GM19351 (cell line): Measurements from ENCODE around the gene MORC2.
A peak's percentile ranks its signal among the peaks of the same experiment; 100 is the strongest.

Experiments used
- ATAC-seq: cut with Tn5 transposase; IDR thresholded peaks from one replicate; pipeline ENCODE4 v1.9.1; 2021; ENCODE audit warnings: mild to moderate bottlenecking, moderate library complexity; ENCODE audit not compliant: unreplicated experiment

The MORC2 gene

DNA sequence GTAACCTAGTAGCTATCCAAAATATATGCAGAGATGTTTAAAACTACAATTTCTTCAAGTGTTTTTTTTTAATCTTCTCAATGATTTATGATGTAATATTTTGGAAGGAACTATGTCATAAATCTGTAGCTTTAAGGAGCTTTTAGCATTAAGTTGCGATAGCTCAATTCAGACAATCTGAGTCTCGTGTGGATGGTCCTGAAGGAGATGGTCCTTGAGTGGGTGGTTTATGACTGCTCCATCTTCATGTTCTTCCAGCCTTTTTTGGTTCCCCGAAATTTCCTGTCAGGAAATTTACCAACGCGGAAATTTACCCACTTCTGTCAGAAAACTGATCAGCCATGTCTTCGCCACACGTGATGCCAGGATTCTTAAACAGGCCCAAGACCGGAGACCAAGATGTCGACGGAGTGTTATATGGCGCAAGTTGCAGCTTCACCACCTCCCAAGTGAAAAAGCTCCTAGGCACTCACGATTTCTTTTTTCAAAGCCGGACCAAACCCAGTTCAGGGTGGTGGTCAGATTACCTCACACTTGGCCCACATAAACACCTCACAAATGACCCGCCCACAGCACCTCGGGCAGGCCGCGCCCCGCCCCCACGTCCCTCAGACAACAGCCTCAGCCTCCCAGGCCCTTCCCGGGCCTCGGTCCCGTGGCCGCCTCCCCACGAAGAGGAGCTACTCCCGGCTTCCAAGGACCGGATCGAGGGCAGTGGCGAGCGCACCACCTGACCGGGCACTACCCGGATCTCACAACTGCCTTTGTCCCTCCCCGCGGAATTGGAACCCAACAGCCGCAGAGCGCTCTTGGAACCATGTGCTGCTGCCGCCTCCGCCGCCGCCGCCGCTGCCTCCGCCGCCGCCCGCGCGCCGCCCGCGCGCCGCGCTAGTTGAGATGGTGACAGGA, at the start of gene MORC2:
Gene MORC2 (minus strand): TSS at position 760 of the 909 bp plus-strand sequence. CDS start 885 bp downstream, outside the sequence.
- peak; percentile 27 for ATAC-seq

DNA sequence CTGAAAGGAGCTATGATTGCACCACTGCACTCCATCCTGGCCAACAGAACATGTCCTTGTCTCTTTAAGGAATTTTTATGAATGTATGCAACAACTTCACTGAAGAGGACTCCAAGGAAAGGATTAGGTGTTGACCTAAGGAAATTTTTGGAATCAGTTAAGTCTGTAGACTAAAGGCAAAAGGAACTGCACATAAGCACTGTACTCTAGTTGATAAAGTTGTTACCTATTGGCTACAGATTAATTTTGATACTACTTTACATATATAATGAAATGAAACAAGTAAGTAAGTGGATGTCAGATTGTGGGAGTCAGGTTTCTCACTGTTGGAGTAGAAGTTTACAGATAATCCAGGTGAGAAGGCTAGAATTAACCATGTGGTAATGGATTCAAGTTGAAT, 37.0 kb upstream of the MORC2 start:
- ATAC-seq = no peak

DNA sequence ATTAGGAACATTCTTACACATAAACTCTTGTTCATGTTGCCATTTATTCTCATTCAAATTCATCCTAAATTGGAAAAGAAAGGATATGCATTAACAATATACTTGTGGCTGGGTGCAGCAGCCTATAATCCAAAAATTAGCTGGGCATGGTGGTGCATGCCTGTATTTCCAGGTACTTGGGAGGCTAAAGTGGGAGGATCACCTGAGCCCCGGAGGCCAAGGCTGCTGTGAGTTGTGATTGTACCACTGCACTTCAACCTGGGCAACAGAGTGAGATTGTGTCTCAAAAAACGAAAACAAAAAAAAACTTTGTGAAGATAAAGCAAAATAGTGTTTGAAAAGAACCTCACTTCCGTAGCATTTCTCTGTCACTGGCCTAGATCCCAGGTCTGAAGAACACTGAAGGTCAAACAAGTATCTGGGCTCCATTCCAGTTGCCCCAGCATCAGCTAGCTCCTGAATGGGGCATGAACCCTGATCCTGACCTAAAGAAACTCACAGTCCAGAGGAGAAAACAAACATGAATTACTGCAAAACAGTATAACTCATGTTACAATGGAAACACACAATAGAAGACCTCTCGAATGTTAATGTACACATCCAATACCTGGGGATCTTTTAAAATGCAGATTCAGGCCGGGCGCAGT, 32.7 kb upstream of the MORC2 start:
- ATAC-seq = no peak

- ATAC-seq = no peak
Observed at GRCh38 chr22:30998329-30998728, 29.8 kb upstream of the MORC2 start.

DNA sequence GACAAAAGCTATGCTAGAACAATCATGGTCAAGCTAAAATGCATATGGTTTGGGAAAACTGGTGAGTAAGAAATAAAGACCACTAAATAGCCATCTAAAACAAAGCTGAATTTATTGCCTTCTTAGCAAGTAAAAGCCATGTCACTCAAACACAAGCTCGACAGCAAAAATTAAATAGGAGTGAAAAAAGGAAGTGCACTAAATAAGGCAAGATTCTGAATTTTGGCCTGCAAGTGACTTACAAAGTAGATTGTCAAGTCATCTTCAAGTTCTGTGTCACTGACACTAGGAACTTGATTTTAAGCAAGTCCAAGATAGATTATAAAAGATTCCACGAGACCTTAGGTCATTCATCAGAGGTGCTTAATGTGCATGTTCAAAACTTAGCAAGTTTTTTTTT, 27.9 kb upstream of the MORC2 start:
- no peak for ATAC-seq

- no peak for ATAC-seq
Observed at GRCh38 chr22:30994960-30995359, 26.4 kb upstream of the MORC2 start.

DNA sequence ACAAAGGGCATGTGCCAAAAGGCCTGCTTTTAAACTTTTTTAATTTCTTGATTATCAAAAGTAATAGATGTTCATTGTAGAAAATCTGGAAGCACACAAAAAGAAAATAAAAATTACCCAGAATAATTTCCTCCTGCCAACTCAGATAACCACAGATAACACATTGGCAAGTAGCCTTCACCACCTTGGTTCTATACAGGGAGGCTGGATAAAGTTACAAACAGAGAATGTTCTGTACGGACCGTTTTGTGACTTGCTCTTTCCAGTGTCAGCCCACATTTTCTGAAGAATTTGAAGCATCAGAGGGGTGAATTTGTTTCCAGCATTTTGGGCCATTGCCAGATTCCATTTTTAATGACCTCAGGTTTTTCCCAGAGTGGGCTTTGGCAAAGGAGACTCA, 24.0 kb upstream of the MORC2 start:
- ATAC-seq = no peak

DNA sequence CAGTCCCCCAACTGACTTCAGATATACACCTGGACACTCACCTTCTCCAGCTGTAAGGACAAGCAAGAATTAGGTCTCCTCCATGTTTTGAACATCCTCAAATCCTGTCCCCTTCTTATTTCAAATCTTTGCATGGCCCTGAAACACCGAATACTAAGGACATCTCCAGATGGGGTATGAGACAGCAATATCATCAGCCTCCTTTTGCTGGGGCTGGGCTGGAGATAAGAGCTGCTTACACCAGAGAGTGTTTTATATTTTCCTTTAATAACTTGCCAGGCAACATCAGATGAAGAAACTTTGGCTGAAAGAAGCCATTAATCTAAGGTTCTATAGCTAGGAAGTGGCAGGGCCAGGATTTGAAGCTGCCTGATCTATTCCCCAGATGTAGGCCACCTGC, 22.1 kb upstream of the MORC2 start:
- no peak for ATAC-seq

GRCh38 chr22:30989474-30989873, 20.9 kb upstream of the MORC2 start:
- ATAC-seq = no peak

GRCh38 chr22:30985561-30986208, 17.1 kb upstream of the MORC2 start:
- ATAC-seq = no peak

GRCh38 chr22:30984317-30984716, 15.7 kb upstream of the MORC2 start:
- ATAC-seq = no peak

DNA sequence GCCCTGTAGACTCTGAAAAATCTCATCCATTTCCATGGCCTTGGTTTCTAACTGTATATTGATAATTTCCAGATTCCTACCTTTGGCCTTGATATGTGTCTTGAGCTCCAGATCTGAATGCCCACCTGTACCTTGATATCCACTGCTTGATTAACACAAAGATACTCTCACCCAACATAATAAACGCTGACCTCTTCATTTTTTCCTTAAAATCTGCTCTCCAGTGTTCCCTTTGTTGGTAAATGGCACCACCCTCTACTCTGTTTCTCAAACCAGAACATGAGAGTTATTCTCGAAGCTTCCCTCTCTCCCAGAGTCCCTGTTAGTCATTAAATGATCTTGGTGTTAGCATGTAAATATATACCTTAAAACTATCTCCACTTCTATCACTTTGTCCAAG, 13.9 kb upstream of the MORC2 start:
- ATAC-seq = no peak

GRCh38 chr22:30979932-30980331, 11.4 kb upstream of the MORC2 start:
- no peak for ATAC-seq

- ATAC-seq = no peak
Observed at GRCh38 chr22:30978304-30978962, 9.9 kb upstream of the MORC2 start.

DNA sequence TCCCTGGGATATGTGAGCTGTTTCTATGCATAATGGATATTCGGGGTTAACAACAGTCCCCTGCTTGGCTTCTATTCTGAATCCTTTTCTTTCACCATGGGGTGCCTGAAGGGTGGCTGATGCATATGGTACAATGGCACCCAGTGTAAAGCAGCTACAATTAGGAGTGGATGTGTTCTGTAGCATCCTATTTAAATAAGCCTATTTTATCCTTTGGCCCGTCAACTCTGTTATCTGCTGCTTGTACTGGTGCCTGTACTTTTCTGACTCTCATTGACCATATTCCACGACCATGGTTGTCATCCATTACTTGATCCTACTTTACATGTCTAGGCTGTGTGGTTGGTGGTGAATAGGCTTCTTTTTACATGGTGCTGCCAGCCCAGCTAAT, 1.8 kb upstream of the MORC2 start:
- no peak for ATAC-seq

DNA sequence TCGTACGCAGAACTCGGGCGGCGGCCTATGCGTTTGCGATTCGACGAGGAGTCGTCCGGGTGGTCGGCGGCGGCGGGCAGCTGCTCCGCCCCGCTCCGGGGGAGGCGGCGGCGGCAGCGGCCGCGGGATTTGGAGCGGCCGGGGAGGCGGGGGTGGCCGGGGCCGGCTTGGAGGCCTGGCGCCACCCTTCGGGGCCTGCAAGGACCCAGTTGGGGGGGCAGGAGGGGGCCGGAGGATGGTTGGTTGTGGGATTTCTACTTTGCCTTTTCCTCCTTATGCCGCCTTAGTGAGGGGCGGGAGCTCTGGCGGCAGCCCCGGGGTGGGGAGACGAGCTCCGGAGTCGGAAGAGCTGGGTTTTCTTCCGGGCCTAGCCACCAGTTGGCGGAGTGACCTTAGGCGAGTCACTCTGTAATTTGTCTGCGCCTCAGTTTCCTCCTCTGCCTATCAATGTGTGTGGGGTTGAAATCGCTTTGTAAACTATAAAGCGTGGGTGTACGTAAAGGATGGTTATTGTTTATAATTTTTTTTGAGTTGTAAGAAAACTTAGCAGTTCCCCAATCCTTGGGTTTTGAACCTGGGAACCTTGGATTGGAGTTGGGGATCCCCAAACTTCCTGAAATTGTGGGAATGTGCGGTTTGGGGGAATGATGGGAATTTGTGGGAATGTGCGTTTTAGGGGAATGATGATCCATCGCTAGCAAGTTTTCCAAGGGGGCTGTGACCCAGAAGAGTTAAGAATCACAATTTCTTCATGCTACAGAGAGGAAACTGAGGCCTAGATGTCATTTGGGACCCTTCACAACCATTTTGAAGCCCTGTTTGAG, 1.2 kb upstream of the MORC2 start:
- ATAC-seq = no peak

DNA sequence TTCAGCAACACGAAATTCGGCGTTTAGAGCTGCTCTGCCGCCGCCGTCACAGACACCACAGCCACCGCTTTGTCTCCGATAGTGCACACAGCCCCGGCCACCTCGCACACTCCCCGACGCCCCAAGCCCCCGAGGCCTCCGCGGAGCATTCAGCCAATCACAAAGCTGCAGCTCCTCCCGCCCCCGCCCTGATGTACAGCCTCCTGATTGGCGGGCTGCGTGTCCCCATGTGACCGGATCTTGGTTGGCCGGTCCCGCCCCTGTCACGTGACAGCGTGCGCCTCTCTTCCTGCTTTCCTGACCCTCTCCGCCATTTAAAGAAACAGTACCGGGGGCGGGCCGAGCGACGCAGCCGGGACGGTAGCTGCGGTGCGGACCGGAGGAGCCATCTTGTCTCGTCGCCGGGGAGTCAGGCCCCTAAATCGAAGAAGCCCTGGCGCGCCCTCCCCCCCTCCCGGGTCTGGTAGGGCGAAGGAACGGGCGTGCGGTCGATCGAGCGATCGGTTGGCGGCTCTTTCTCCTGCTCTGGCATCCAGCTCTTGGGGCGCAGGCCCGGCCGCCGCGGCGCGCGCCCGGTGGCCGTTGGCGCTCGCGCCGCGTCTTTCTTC, 454 bp upstream of the MORC2 start, which contains the start of gene TUG1:
Gene TUG1 (plus strand): TSS at position 342 of the 608 bp plus-strand sequence.
- peak; percentile 83 for ATAC-seq

GRCh38 chr22:30964858-30965257, 3.7 kb downstream of the MORC2 start:
- ATAC-seq = no peak

- ATAC-seq = no peak
Observed at GRCh38 chr22:30955153-30955552, 13.4 kb downstream of the MORC2 start.

GRCh38 chr22:30953206-30953605, 15.4 kb downstream of the MORC2 start:
- ATAC-seq = no peak
